Measurements from ENCODE around the gene APOC3.

The APOC3 gene

DNA sequence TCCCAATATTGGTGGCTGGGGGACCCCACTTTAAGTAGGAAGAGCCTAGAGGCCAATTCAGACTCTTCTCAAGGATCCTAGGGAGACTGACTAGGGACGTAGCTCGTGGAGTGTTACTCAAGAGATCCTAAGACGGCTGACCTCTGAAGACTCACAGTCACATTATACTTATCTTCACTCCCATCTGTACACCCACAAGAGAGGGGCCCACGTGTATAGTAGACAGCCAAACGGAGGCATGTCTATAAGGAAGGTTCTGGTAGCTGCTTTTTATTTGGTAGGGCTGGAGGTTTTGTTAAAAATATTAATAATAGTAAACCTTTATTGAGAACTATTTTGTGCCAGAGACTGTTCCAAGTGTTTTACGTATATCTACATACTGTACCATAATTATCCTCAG, 30.6 kb downstream of the APOC3 start:
- H3K4me3 ChIP-seq (replicated peaks; ENCODE audit: insufficient read depth, low read length), result no peak overlapping the region
- no peak for TF ChIP-seq SPI1 (IDR thresholded peaks at IDR 0.05; ENCODE audit: borderline replicate concordance, low read depth)
- no peak for TF ChIP-seq REST (IDR thresholded peaks at IDR 0.05; ENCODE audit: insufficient replicate concordance, low read depth)
- no peak for TF ChIP-seq POLR2AphosphoS5 (IDR thresholded peaks at IDR 0.05; ENCODE audit: low read depth)
- TF ChIP-seq GABPA (IDR thresholded peaks at IDR 0.05; ENCODE audit: low read depth), result no peak
- TF ChIP-seq, protein P1, sequence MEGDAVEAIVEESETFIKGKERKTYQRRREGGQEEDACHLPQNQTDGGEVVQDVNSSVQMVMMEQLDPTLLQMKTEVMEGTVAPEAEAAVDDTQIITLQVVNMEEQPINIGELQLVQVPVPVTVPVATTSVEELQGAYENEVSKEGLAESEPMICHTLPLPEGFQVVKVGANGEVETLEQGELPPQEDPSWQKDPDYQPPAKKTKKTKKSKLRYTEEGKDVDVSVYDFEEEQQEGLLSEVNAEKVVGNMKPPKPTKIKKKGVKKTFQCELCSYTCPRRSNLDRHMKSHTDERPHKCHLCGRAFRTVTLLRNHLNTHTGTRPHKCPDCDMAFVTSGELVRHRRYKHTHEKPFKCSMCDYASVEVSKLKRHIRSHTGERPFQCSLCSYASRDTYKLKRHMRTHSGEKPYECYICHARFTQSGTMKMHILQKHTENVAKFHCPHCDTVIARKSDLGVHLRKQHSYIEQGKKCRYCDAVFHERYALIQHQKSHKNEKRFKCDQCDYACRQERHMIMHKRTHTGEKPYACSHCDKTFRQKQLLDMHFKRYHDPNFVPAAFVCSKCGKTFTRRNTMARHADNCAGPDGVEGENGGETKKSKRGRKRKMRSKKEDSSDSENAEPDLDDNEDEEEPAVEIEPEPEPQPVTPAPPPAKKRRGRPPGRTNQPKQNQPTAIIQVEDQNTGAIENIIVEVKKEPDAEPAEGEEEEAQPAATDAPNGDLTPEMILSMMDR (IDR thresholded peaks at IDR 0.05; ENCODE audit: insufficient read depth, low read length), result no peak
- no peaks in the 10 kb centered on the region for H3K27me3 ChIP-seq (ENCODE audit: insufficient read depth, poor library complexity, severe bottlenecking)
- no peak overlapping the region for H3K27ac ChIP-seq (replicated peaks)
- no peak for DNase-seq (ENCODE audit: low read depth in 1 of 2, low spot score in 1 of 2)

DNA sequence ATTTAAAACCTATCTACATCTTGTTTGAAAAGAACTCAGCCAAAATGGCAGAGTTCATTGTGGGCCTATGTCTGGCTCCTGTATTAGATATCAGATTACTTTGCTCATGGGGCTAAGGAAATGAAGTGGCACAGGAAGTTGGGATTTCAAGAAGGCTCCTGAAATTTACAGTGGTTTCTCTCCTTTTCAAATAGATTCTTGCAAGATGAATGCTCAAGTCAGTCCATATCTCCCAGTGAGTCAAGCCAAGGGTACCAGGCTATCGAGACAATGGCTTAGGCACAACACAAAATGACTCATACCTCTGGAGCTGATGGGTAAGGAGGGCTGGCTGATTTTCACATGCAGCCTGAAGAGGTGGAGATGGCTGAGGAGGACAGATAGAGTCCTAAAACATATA, 31.8 kb downstream of the APOC3 start:
- no peaks in the 10 kb centered on the region for H3K27me3 ChIP-seq (ENCODE audit: insufficient read depth, poor library complexity, severe bottlenecking)
- no peak overlapping the region for H3K4me3 ChIP-seq (replicated peaks; ENCODE audit: insufficient read depth, low read length)
- TF ChIP-seq GABPA (IDR thresholded peaks at IDR 0.05; ENCODE audit: low read depth), result no peak
- no peak for TF ChIP-seq POLR2AphosphoS5 (IDR thresholded peaks at IDR 0.05; ENCODE audit: low read depth)
- TF ChIP-seq, protein P1 (IDR thresholded peaks at IDR 0.05; ENCODE audit: insufficient read depth, low read length), result no peak
- TF ChIP-seq SPI1 (IDR thresholded peaks at IDR 0.05; ENCODE audit: borderline replicate concordance, low read depth), result no peak
- TF ChIP-seq REST (IDR thresholded peaks at IDR 0.05; ENCODE audit: insufficient replicate concordance, low read depth), result no peak
- H3K27ac ChIP-seq (replicated peaks), result no peak overlapping the region
- no peak for DNase-seq (ENCODE audit: low read depth in 1 of 2, low spot score in 1 of 2)

- Histone ChIP-seq H3K27me3 (ENCODE audit: insufficient read depth, poor library complexity, severe bottlenecking) (no peaks in the 10 kb centered on the region), H3K27ac (replicated peaks) (no peak overlapping the region), H3K4me3 (replicated peaks; ENCODE audit: insufficient read depth, low read length) (no peak overlapping the region)
- TF ChIP-seq POLR2AphosphoS5 (IDR thresholded peaks at IDR 0.05; ENCODE audit: low read depth) (no peak), GABPA (IDR thresholded peaks at IDR 0.05; ENCODE audit: low read depth) (no peak), REST (IDR thresholded peaks at IDR 0.05; ENCODE audit: insufficient replicate concordance, low read depth) (no peak), SPI1 (IDR thresholded peaks at IDR 0.05; ENCODE audit: borderline replicate concordance, low read depth) (no peak)
- TF ChIP-seq, protein P1 (IDR thresholded peaks at IDR 0.05; ENCODE audit: insufficient read depth, low read length), result no peak
- no peak for DNase-seq (ENCODE audit: low read depth in 1 of 2, low spot score in 1 of 2)
Measured at GRCh38 chr11:116862185-116862584, 32.5 kb downstream of the APOC3 start.
